Femur (tissue), 1 donor: Measurements from ENCODE around the gene HADH.
A peak's percentile ranks its signal among the peaks of the same experiment; 100 is the strongest.

Source experiments
- DNase-seq: peaks from one replicate; pipeline ENCODE4 v3.0.0-alpha.2; 2017

HADH gene

DNA sequence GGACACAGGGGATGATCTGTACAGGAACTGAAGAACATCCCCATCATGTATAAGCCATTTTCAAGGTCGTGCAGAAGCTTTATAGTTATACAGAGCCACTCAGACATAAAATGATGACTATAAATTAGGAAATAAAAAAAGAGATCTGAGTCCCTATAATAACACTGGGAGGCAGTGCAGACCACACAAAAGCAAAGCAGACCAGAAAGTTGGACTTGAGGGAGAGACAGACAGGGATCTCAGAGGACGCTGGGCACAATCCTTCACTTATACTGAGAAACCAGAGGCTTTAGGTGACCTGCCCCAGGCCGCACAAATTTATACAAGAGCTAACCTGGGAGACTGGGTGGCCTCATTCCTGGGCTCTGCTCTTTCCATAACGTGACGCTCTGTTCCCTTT, 70.5 kb downstream of the HADH start:
- DNase-seq, result peak; percentile 40

GRCh38 chr4:108060686-108061321, 71.1 kb downstream of the HADH start:
- no peak for DNase-seq

DNA sequence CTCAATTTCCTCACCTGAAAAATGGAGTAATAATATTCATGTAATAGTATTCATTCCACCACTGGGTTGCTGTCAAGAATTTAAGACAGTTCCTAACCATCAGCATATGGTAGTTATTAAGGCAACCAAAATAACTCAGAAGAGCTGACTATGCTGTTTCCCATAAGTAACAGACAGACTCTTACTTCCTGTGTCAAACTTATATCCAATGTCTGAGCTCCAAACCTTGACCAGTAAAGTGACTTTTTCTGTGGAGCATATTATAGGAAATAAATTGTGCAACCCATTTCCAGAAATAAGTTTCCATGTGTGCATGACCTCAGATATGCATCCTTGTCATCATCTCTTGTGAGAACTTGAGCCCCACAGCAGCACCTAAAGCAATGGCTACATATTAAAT, 78.8 kb downstream of the HADH start:
- no peak for DNase-seq

DNA sequence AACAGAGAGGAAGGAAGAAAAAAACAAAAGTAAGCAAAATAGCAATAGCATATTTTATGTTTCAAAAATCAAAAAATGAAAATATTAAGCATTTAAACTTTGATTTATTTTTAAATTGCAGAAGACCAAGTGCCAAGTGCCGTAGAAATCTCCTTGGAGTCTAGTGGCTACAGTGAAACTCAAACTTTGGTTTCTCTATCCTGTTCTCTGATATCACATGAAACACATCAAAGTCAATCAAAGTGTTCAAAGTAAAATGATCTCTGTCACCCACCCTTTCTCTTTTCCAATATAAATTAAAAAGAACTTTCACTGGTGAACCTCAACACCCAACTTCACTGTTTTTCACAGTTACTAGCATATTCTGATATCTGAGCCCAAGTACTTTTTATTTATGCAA, 81.1 kb downstream of the HADH start:
- no peak for DNase-seq

GRCh38 chr4:108072300-108072699, 82.6 kb downstream of the HADH start:
- DNase-seq, result no peak

DNA sequence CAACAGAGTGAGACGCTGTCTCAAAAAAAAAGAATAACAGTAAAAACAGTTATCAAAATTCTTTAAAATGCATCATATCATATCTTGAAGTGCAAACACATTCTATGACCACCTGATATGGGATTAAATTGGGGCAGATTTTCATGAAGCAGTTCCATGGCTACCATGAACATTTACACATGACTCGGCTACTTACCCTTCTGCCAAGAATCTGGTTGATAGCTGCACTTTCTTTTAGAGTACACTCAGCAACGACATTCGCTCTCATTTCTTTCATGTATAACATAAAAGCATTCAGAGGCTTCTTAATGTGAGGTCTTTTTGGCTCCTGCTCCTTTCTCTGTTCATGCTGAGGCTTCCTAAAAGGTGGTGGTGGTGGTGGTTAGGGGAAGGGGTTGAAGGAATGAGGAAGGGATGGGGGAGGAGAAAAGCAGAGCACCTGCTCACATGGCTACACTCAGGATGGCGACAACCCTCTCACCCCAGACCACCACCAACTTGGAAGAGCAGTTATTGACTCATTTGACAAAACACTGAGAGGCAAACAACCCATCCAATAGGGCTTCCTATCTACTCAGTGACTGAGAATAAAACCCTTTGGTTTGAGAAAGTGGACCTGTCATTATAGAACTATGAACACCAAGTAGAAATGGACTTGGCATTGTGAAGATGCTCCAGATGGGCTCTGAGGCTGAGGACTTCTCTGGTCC, 88.5 kb downstream of the HADH start:
- DNase-seq, result no peak

DNA sequence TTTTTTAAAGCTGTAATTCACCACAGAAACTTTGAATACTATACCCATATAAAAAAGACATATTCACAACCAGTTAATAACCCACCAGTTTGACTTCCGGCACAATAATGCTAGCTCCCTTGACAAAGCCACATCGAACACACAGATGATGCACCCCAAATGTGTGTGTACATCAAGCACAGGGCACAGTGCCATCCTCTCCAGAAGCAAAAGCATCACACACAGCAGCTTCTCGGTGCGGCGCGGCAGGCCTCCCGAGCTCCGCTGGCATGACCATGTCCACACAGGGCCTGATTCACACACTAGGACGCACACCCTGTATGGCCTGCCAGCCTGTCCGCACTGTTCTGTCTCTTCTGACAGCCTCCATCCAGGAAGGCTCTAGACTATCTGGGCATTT, 91.1 kb downstream of the HADH start:
- DNase-seq, result no peak

GRCh38 chr4:108081256-108081655, 91.6 kb downstream of the HADH start:
- no peak for DNase-seq
